Inflammatory macrophage treated with lipopolysaccharide for 4 hours (primary cell): Measurements from ENCODE around the gene CMIP.

Experiments
- DNase-seq: peaks from one replicate; pipeline ENCODE4 v3.0.0-alpha.2; 2020

CMIP gene

GRCh38 chr16:81448154-81449131, 3.8 kb downstream of the CMIP start:
- no peak for DNase-seq

GRCh38 chr16:81449241-81449640, 4.6 kb downstream of the CMIP start:
- DNase-seq, result no peak

DNA sequence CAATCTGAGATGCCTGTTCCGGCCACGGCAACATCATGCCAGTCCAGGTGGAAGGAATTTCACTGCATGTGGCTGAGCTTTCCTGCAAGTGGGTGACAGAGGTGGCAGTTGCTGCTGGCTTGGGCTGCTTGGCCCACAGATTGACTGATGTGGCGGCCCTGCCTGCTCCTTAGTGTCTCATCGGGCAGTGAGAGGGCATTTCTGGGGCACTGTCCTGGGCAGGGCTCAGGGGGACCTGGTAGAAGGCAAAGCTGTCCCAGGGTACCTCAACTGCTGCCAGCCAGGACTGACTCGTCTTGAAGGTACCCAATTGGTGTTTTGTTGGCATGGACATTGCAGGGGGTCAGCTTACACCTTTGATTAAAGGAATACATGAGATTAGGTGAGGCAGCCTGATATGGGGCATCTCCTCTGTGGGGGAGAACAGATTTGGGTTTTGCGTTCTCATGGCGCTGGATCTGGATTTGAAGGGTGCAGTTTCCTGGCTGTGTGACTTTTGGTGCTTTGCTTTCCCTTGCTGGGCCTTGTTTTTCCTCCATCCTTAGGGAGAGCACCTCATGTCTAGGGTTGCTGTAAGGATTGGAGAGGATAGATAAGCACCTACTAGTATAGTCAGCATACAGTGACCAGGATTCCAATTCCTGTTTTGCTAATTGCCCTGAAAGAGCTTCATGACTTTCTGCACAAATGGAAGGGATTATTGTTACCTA, 5.4 kb downstream of the CMIP start:
- DNase-seq, result no peak

- DNase-seq, result no peak
These were observed 6.3 kb downstream of the CMIP start for GRCh38 chr16:81450783-81451491.

- DNase-seq, result peak; percentile 96
These were observed 7.4 kb downstream of the CMIP start for GRCh38 chr16:81451753-81452680.

DNA sequence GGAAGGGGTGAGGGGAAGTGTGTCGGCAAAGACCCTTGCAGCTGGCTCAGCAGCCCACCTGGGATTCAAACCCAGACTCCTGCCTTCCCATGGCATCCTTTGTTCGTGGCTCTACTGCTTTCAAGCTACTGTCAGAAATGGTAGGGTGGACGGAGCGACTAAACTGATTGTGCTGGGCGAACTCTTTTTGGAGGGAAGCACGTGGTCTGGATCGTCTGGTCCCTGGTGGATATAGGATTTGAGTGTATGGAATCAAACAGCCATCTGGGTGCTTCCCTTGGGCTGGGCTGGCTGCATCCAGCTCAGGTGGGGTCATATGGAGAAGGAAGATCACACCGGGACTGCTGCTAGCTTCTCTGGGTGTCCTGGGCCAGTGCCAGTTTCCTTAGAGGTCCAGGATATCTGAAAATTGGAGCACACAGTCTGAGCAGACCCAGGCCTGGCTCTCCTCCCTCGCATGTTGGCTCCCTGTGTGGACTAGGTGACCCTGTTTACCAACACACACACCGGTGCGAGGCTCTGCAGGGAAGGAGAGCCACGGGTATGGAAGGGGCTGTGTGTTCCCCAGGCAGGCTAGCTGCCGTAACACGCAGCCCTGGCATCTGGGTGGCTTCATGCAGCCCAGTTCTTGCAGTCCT, 8.6 kb downstream of the CMIP start:
- DNase-seq, result no peak

DNA sequence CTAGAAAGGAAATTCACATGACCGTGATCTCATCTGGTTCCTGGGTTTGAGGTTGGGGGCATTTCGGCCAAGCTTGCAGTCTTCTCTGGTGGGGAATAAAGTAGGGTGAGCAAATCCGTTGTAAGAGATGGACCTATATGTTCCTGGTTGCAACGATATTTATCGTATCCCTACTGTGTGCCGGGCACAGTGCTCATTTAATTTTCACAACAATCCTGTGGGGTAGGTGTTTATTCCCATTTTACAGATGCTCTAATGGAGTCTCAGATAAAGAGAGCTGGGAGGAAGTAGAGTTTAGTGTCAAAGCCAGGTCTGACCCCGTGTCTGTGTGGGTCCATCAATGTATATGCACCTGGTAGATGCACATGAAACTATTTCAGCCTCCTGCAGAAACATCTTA, 9.4 kb downstream of the CMIP start:
- no peak for DNase-seq

DNA sequence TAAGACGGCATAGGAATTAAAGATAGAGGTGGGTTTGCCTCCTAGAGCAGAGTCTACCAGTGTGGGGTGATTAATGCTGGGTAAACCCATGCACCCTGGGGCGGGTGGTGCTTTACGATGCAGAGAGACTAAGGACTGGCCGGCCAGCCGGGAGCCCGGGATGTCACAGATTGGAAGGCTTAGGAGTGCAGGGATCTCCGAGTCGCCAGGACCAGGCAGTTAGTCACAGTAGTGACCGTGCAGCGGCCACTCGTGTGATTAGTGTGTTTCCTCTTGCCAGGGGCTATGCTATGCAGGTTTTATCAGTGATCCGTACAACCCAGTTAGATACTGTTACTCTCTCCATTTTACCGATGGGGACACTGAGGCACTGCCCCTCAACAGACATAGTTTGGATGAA, 10.4 kb downstream of the CMIP start:
- DNase-seq, result no peak

- no peak for DNase-seq
These were observed 11.3 kb downstream of the CMIP start for GRCh38 chr16:81455720-81456494.

DNA sequence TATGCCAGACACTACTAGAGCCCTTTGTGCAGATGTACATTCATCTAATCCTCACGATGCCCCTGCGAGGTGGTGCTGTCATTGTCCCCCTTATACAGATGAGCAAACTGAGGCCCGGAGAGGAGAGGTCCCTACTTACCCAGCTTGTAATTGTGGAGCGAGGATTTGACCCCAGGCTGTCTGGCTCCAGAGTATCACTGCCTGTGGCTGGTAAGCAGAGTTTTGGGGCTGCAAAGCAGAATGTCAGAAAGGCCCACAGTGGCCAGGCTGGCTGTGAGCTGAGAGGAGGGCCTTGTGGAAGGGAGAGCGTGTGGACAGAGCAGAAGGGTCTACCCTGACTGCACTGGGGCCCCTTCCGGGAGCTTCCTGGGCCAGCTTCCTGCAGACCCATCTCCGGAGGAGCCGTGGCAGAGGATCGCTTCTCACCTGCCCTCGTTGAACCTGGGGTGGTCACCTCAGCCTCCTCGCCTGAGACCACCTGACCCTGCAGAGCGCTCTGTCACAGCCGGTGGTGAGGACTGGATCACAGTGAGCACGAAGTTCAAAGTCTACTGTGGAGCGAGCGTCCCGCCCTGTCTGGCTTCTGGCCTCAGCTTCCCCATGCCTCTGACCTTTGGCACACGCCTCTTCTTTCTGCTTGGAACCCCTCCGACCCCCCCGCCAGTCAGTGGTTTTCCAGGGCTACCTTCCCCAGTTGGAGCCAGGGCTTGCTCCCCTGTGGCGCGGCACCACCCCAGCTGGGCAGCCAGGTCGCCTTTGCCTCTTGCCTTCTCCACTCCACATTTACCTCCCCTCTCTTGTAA, 12.1 kb downstream of the CMIP start:
- DNase-seq, result no peak

DNA sequence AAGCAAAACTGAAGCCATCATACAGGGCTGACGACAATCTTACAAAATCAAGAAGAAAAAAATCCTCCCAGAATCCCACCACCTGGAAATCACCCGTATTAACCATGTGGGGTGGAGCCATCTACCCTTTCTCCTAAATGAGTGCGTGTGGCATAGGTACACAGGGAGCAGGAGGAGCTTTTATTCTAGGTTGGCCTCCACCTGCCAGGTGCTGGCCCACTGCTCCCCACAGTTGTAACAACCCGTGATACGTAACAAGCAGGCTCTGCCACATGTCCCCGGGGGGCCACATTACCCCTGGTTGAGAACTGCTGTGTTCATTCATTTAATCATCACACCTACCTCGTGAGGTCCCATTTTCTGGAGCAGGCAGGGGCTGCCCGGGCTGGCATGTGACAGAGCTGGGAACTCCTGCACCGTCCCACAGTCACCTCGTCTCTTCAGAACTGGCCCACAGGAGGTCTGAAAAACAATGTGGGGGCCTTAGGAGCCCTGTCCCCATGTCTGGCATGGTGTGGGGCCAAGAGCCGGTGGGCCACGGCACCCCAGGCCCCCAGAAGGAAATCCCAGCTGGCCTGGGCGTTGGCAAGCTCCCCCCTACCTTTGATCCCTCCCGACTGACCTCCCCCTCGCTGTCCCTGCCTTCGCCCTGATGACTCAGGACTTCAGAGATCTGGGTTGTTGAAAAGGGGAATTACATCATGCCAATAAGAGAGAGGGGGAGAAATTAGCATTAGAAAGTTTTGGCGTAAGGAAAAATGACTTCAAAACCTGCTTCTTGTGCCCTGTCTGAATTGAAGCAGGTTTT, 12.9 kb downstream of the CMIP start:
- DNase-seq, result peak; percentile 81

DNA sequence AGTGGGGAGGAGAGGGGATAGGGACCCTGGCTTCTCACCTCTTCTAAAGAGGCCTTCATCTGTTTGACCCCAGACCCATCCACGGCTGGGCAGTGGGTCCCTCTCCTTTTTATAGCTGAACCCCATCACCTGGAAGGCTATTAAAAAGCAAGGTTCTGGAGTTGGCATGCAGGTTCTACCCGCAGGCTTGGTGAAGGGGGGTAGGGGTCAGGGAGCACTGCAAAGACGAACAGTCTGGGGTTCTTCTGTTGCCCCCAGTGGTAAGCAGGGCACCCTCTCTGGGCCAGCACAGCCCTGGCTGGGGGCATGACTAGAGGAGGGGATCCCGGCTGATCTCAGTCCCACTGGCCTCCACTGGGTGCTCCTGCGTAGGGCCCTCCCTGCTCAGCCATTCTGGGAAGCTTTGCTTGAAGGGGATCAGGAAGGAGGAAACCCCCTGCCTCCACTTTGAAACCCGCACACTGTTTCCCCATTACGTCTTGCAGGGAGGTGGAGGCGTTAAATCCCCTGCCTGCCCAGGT, 13.6 kb downstream of the CMIP start:
- no peak for DNase-seq

DNA sequence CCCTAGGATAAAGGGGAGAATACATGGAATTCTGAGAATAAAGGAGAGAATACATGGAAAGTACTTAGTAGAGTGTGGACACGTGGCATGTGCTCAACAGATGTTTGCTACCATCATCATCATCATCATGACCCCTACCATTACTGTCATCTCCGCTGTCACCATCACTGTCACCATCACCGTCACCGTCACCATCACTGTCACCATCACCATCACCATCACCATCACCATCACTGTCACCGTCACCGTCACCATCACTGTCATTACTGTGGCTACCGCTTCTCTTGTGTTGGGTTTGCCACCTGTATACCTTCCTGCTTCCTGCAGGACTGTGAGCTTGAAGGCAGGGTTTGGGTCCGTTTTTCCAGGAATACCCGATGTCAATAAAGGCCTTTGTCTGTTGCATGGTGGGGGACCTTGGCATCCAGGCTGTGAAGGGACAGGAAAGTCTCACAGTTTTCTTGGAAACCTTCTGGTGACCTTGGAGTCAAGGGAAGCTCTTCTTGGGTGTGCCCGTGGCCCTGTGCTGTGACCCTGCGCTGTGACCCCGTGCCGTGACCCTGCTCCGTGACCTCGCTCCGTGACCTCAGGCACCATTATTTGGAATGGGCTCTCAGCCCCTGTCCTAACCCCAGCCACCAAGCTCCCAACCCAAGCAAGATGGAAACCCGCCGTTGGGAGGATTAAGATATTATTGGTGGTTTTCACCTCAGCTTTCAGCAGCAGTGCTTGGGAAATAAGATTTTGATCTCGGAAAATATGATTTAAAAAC, 14.4 kb downstream of the CMIP start:
- no peak for DNase-seq

DNA sequence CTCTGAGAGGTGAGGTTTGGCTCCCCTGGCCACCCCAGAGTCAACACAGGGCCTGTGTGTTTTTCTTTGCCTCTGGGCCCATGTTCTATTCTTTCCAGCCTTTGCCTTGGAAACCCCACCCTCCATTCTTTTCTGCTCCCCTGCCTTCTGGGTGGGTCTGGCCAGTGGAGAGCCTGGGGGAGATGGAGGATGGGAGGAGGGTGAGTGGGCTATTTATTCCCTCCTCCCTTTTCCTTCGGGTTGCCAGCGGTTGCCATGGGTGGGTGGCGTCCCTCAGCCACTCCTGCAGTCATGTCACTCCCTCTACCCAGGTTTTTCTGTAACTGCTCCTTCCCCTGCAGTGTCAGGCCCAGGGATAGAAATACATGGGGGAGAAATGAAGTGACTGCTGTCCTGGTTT, 15.5 kb downstream of the CMIP start:
- no peak for DNase-seq

DNA sequence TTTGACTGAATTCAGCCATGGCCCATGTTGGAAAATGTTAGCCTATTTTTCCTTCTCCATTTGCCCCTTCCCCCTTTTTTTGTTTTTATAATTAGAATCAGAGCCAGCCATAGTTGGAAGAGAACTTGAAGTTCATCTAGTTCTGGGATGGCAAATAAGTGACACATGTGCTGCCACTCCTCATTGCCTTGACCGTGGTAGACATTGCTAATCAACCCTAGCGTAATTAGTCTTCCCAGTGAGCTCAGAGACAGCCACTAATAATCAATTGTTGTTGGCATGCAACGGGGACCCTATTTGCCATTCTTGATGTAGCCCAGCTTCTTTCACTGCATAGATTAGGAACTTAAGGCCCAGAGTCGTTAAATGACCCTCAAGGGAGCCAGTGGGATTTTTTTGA, 16.6 kb downstream of the CMIP start:
- no peak for DNase-seq

DNA sequence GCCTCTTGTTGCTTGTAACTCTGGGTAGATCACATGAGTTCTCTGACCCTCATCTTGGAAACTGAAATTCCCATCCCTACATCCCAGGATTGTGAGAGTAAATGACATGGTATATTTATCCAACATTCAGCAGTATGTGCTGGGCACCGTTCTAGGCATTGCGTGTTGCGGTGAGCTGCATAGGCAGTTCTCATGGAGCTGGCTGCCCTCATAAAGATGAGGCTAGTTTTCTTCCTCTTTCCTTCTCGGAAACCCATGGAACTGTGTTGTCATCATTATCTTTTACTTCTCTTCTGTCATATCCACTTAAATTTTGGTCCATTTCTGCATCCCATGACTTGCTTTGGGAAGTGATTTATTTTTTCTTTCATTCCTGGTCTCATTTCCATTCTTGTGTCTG, 17.2 kb downstream of the CMIP start:
- DNase-seq, result peak; percentile 86

GRCh38 chr16:81462683-81463082, 18.1 kb downstream of the CMIP start:
- no peak for DNase-seq

GRCh38 chr16:81463296-81463890, 18.8 kb downstream of the CMIP start:
- DNase-seq, result no peak
